HCT116 (cell line): ENCODE measurements around the gene ARFGAP1. TPM values are rescaled to one million over a fixed set of nuclear protein-coding genes. Genes with fewer than 3 reads are reported as not detected.

Experiments used
- ATAC-seq: fragments of 200-7000 bp; cut with Tn5 transposase; 2 replicates; pipeline ENCODE4 v1.9.1; 2020; ENCODE audit warnings: mild to moderate bottlenecking, moderate library complexity
- BruUV-seq: library from RNA; stranded (reverse); fragments of 400-500 nt; replicated peaks from 2 replicates; lab custom pipeline; 2021; lab: Mats Ljungman, UMichigan
- CTCF ChIA-PET: fragments of 300-600 bp; sonication (Branson Sonifier 250); formaldehyde crosslinking; loops from one replicate; lab custom pipeline; 2021; ENCODE audit warnings: antibody characterized with exemption; lab: Charles Lee
- POLR2A ChIA-PET: fragments of 300-600, 350-600 bp; sonication (Branson Sonifier 250); formaldehyde crosslinking; loops from one replicate; lab custom pipeline; 2021; ENCODE audit warnings: antibody characterized with exemption; lab: Charles Lee
- RAD21 ChIA-PET, 2 experiments: fragments of 300-600 bp; sonication (Branson Sonifier 250); formaldehyde crosslinking; loops; one replicate each; lab custom pipeline; 2023; ENCODE audit warnings: low total read pairs in 2 of 2; ENCODE audit not compliant: uncharacterized antibody in 2 of 2, unreplicated experiment in 2 of 2, low non-redundant PET in 1 of 2; lab: Charles Lee
- DNase-seq: peaks from one replicate; pipeline ENCODE4 v3.0.0-alpha.2; 2010; ENCODE audit warnings: low read depth, low spot score
- H2AFZ ChIP-seq: fragments of 200-600 bp; shearing (Covaris generic), sonication (generic); 2 replicates; pipeline ENCODE4 v1.6.1; 2017; ENCODE audit warnings: low read depth, mixed run types, mixed read lengths, antibody characterized with exemption, low read length; ENCODE audit not compliant: poor library complexity, severe bottlenecking
- H3K27ac ChIP-seq: 2 replicates; pipeline ENCODE4 v1.5.1; 2012; ENCODE audit warnings: low read depth, low read length
- H3K27me3 ChIP-seq: fragments of 200-600 bp; sonication (generic); 2 replicates; pipeline ENCODE4 v1.6.1; 2016; ENCODE audit warnings: mixed run types, low read length, mixed read lengths; ENCODE audit not compliant: insufficient read depth
- H3K36me3 ChIP-seq, 2 experiments: fragments of 200-500 bp in 1 of 2; fragments of 200-600 bp in 1 of 2; sonication (Bioruptor generic) in 1 of 2; sonication (generic) in 1 of 2; 2 replicates each; pipeline versions ENCODE4 v1.5.1 to v1.6.1; 2014 to 2016; ENCODE audit warnings: low read length in 2 of 2, inconsistent platforms in 1 of 2, mixed read lengths in 1 of 2, mixed run types in 1 of 2; ENCODE audit not compliant: insufficient read depth in 2 of 2, control insufficient read depth in 1 of 2
- H3K4me1 ChIP-seq, 2 experiments: fragments of 200-600 bp in 1 of 2; sonication (generic) in 1 of 2; 2 replicates each; pipeline versions ENCODE4 v1.5.1 to v1.6.1; 2012 to 2017; ENCODE audit warnings: low read length in 2 of 2, inconsistent platforms in 1 of 2, mild to moderate bottlenecking in 1 of 2, mixed read lengths in 1 of 2, mixed run types in 1 of 2, moderate library complexity in 1 of 2; ENCODE audit not compliant: insufficient read depth in 2 of 2, control insufficient read depth in 1 of 2
- H3K4me2 ChIP-seq: fragments of 200-600 bp; sonication (generic); 2 replicates; pipeline ENCODE4 v1.6.1; 2017; ENCODE audit warnings: mixed run types, low read length, mixed read lengths
- H3K4me3 ChIP-seq, 2 experiments: fragments of 200-600 bp in 1 of 2; sonication (generic) in 1 of 2; replicated peaks in 1 of 2; 2 replicates each; pipeline ENCODE4 v1.5.1; 2011 to 2016; ENCODE audit warnings: low read length in 2 of 2, control low read depth in 1 of 2, low read depth in 1 of 2, mild to moderate bottlenecking in 1 of 2, mixed read lengths in 1 of 2, mixed run types in 1 of 2
- H3K79me2 ChIP-seq: fragments of 200-600 bp; sonication (generic); 2 replicates; pipeline ENCODE4 v1.6.1; 2017; ENCODE audit warnings: mild to moderate bottlenecking, mixed run types, low read length, moderate library complexity, mixed read lengths; ENCODE audit not compliant: insufficient read depth
- H3K9ac ChIP-seq: fragments of 200-600 bp; sonication (generic); 2 replicates; pipeline ENCODE4 v1.6.1; 2016; ENCODE audit warnings: low read length, mixed read lengths
- H3K9me2 ChIP-seq: fragments of 200-600 bp; sonication (generic), shearing (Covaris generic); 2 replicates; pipeline ENCODE4 v1.6.1; 2017; ENCODE audit warnings: mixed run types, mild to moderate bottlenecking, moderate library complexity; ENCODE audit not compliant: insufficient read depth
- H3K9me3 ChIP-seq, 2 experiments: fragments of 200-500 bp in 1 of 2; fragments of 200-600 bp in 1 of 2; sonication (Bioruptor generic) in 1 of 2; sonication (generic) in 1 of 2; 2 replicates each; pipeline ENCODE4 v1.6.1; 2014 to 2017; ENCODE audit warnings: low read length in 2 of 2, mixed read lengths in 2 of 2, inconsistent platforms in 1 of 2, low read depth in 1 of 2, mild to moderate bottlenecking in 1 of 2, mixed run types in 1 of 2, moderate library complexity in 1 of 2; ENCODE audit not compliant: control insufficient read depth in 1 of 2, insufficient read depth in 1 of 2
- H4K20me1 ChIP-seq: fragments of 200-600 bp; sonication (generic), shearing (Covaris generic); 2 replicates; pipeline ENCODE4 v1.6.1; 2017; ENCODE audit warnings: mixed run types, mild to moderate bottlenecking, moderate library complexity; ENCODE audit not compliant: insufficient read depth
- ATF3 ChIP-seq: IDR thresholded peaks from 2 replicates; pipeline ENCODE4 v1.6.1; 2012
- EGR1 ChIP-seq: IDR thresholded peaks from 2 replicates; pipeline ENCODE4 v1.6.1; 2012; ENCODE audit warnings: low read depth
- ELF1 ChIP-seq: IDR thresholded peaks from 2 replicates; pipeline ENCODE4 v1.6.1; 2012; ENCODE audit warnings: low read depth, borderline replicate concordance
- EZH2phosphoT487 ChIP-seq: fragments of 200-600 bp; IDR thresholded peaks from 2 replicates; pipeline ENCODE4 v1.6.1; 2018; ENCODE audit warnings: antibody characterized with exemption, borderline replicate concordance
- JUND ChIP-seq: IDR thresholded peaks from 2 replicates; pipeline ENCODE4 v1.6.1; 2012
- POLR2AphosphoS5 ChIP-seq: IDR thresholded peaks from 2 replicates; pipeline ENCODE4 v1.6.1; 2011; ENCODE audit warnings: mild to moderate bottlenecking, low read depth, low read length, moderate library complexity
- SP1 ChIP-seq: IDR thresholded peaks from 2 replicates; pipeline ENCODE4 v1.6.1; 2012; ENCODE audit warnings: low read depth
- YY1 ChIP-seq: IDR thresholded peaks from 2 replicates; pipeline ENCODE4 v1.6.1; 2011; ENCODE audit warnings: low read length, low read depth, moderate library complexity, mild to moderate bottlenecking; ENCODE audit not compliant: insufficient replicate concordance; ENCODE audit errors: extremely low read depth
- ZFX ChIP-seq: fragments of 450-650 bp; IDR thresholded peaks from 2 replicates; pipeline ENCODE4 v1.6.1; 2017
- intact Hi-C: fragments of 100-400 bp; cut with micrococcal nuclease; formaldehyde crosslinking; loops from 2 replicates; pipeline ENCODE4 v1.10.0; 2022
- total RNA-seq: library from RNA; stranded (reverse); gene quantifications from one replicate; pipeline ENCODE4 v1.2.1, GENCODE V29; 2021; ENCODE audit not compliant: unreplicated experiment
- TF ChIP-seq, protein P1 (sequence below): IDR thresholded peaks from 2 replicates; pipeline ENCODE4 v1.6.1; 2012
- TF ChIP-seq, protein P2 (sequence below), 3 experiments: fragments of 200-600 bp in 1 of 3; sonication (generic) in 1 of 3; IDR thresholded peaks in 2 of 3; conservative IDR thresholded peaks in 1 of 3; 2 replicates each; pipeline ENCODE4 v1.5.1; 2012 to 2017; ENCODE audit warnings: low read depth in 2 of 3, low read length in 2 of 3, antibody characterized with exemption in 1 of 3, borderline replicate concordance in 1 of 3, control low read depth in 1 of 3, mild to moderate bottlenecking in 1 of 3, mixed read lengths in 1 of 3, mixed run types in 1 of 3, moderate library complexity in 1 of 3; ENCODE audit not compliant: insufficient read depth in 1 of 3
- TF ChIP-seq, protein P3 (sequence below): IDR thresholded peaks from 2 replicates; pipeline ENCODE4 v1.6.1; 2012; ENCODE audit warnings: low read depth

Gene ARFGAP1
- total RNA-seq, 1 experiment from 2014 or later: 94.4 TPM

- intact Hi-C loops: no loop called here
- ChIA-PET CTCF (interaction anchor here (1.1 to 1.7 kb wide), 2 partner anchors 16 to 48 kb away, joined by 3 to 5 read pairs; no protein-coding TSS in a partner anchor), POLR2A (no interaction called here), RAD21 (no interaction called here)
- H3K4me3 ChIP-seq: no peak overlapping the region
- no peaks in the 10 kb centered on the region for H3K79me2 ChIP-seq
- no peaks in the 10 kb centered on the region for H3K4me1 ChIP-seq
- no peak overlapping the region for H3K9ac ChIP-seq
- no peak overlapping the region for H2AFZ ChIP-seq
- no peak overlapping the region for H3K4me2 ChIP-seq
- DNase-seq (no peak), ATAC-seq (no peak)
- no peaks in the 10 kb centered on the region for H3K9me2 ChIP-seq
- H3K36me3 ChIP-seq: no peaks in the 10 kb centered on the region
- no peak overlapping the region; the same call in 1 of the 2 replicates for H3K27ac ChIP-seq
- peaks cover 3 to 4% of the 10 kb centered on the region in 2 experiments; a peak in 1 of 4 replicates for H3K9me3 ChIP-seq
- H3K27me3 ChIP-seq: peaks cover 13% of the 10 kb centered on the region
- no peak for TF ChIP-seq ATF3
- TF ChIP-seq, protein P1, sequence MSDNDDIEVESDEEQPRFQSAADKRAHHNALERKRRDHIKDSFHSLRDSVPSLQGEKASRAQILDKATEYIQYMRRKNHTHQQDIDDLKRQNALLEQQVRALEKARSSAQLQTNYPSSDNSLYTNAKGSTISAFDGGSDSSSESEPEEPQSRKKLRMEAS: no peak
- TF ChIP-seq JUND: no peak
- TF ChIP-seq ELF1: no peak
- TF ChIP-seq EZH2phosphoT487: no peak
- no peak for TF ChIP-seq EGR1
- TF ChIP-seq ZFX: no peak
- no peak for TF ChIP-seq POLR2AphosphoS5
- no peak for TF ChIP-seq YY1
- TF ChIP-seq, protein P2, sequence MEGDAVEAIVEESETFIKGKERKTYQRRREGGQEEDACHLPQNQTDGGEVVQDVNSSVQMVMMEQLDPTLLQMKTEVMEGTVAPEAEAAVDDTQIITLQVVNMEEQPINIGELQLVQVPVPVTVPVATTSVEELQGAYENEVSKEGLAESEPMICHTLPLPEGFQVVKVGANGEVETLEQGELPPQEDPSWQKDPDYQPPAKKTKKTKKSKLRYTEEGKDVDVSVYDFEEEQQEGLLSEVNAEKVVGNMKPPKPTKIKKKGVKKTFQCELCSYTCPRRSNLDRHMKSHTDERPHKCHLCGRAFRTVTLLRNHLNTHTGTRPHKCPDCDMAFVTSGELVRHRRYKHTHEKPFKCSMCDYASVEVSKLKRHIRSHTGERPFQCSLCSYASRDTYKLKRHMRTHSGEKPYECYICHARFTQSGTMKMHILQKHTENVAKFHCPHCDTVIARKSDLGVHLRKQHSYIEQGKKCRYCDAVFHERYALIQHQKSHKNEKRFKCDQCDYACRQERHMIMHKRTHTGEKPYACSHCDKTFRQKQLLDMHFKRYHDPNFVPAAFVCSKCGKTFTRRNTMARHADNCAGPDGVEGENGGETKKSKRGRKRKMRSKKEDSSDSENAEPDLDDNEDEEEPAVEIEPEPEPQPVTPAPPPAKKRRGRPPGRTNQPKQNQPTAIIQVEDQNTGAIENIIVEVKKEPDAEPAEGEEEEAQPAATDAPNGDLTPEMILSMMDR (IDR thresholded peaks at IDR 0.05 in 2 of 3, conservative IDR thresholded peaks at IDR 0.05 in 1 of 3; ENCODE audit: borderline replicate concordance in 1 of 3, insufficient read depth in 1 of 3, low read depth in 2 of 3, low read length in 2 of 3): no peak
- no peak for TF ChIP-seq SP1
- TF ChIP-seq, protein P3, sequence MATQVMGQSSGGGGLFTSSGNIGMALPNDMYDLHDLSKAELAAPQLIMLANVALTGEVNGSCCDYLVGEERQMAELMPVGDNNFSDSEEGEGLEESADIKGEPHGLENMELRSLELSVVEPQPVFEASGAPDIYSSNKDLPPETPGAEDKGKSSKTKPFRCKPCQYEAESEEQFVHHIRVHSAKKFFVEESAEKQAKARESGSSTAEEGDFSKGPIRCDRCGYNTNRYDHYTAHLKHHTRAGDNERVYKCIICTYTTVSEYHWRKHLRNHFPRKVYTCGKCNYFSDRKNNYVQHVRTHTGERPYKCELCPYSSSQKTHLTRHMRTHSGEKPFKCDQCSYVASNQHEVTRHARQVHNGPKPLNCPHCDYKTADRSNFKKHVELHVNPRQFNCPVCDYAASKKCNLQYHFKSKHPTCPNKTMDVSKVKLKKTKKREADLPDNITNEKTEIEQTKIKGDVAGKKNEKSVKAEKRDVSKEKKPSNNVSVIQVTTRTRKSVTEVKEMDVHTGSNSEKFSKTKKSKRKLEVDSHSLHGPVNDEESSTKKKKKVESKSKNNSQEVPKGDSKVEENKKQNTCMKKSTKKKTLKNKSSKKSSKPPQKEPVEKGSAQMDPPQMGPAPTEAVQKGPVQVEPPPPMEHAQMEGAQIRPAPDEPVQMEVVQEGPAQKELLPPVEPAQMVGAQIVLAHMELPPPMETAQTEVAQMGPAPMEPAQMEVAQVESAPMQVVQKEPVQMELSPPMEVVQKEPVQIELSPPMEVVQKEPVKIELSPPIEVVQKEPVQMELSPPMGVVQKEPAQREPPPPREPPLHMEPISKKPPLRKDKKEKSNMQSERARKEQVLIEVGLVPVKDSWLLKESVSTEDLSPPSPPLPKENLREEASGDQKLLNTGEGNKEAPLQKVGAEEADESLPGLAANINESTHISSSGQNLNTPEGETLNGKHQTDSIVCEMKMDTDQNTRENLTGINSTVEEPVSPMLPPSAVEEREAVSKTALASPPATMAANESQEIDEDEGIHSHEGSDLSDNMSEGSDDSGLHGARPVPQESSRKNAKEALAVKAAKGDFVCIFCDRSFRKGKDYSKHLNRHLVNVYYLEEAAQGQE: no peak
- H4K20me1 ChIP-seq: no peaks in the 10 kb centered on the region
- no TSS peak for BruUV-seq
Measured at GRCh38 chr20:63333241-63333836, 60.7 kb downstream of the ARFGAP1 start.
